ENCODE results near the gene CST9L. TPM values are rescaled to one million over a fixed set of nuclear protein-coding genes. Genes with fewer than 3 reads are reported as not detected.

The CST9L gene
- total and polyA plus RNA-seq, 2 of the 13 experiments (the other 11 are each of a cell fraction or from before 2014, with no cell fraction given): 0.15 TPM; not detected in 1

DNA sequence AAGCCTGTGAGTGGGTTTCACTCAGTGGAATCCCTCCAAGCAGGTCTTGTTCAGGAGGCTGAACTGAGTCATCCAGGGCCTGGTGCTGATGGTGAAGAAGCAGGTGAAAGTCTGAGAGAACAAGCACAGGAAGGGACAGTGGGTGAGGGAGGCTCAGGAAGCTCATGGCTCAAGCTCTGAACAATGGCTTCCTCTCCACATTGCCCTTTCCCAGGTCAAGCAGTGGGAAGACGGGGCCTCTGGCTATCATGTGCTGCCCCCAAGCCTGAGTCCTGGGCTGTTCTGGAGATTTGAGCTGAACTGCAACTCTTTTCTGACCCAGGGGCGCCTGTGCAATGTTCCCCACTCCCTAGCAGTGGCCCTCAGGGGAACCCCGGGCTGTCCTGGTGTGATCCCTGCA is 3.4 kb downstream of the CST9L start:
- Histone ChIP-seq H3K9ac (ENCODE audit: insufficient read depth, low read depth, low read length) (no peak overlapping the region), H2AFZ (ENCODE audit: low read length) (no peak overlapping the region), H3K9me3 (ENCODE audit: low read length) (peaks cover 24% of the 10 kb centered on the region), H3K36me3 (replicated peaks in 1 of 2; ENCODE audit: control insufficient read depth in 1 of 2, insufficient read depth in 2 of 2, low read length in 2 of 2) (no peaks in the 10 kb centered on the region), H3K4me1 (ENCODE audit: insufficient read depth, low read length) (peaks cover 2% of the 10 kb centered on the region; the same call in 1 of the 2 replicates), H3K4me2 (ENCODE audit: low read depth, low read length) (no peak overlapping the region), H3K79me2 (ENCODE audit: insufficient read depth, low read length) (no peaks in the 10 kb centered on the region), H3K27me3 (ENCODE audit: control insufficient read depth in 1 of 2, insufficient read depth in 2 of 2, low read length in 2 of 2) (peaks cover 0 to 7% of the 10 kb centered on the region in 2 experiments; a peak in 1 of 5 replicates), H4K20me1 (ENCODE audit: insufficient read depth, low read length) (no peaks in the 10 kb centered on the region), H3K27ac (ENCODE audit: extremely low read length, insufficient read depth, low read length) (no peak overlapping the region), H3K4me3 (replicated peaks in 1 of 3; ENCODE audit: insufficient read depth in 1 of 3, low read depth in 2 of 3, low read length in 3 of 3) (no peak overlapping the region)
- ChIA-PET POLR2A (no interaction called here), CTCF (ENCODE audit: low intra/inter-chr PET ratio, low total read pairs) (no interaction called here)
- ATAC-seq (peak; percentile 50), FAIRE-seq (no peak), DNase-seq (ENCODE audit: low spot score) (no peak)
- BruUV-seq (replicated peaks): no TSS peak
- WGBS (ENCODE audit: low lambda C conversion rate): 7% methylated on average over 3 of the region's 3 CpGs
- in situ Hi-C loops (cut with HindIII; ENCODE audit: extremely low pct_ligation_motif_present, low pct_unique_long_range_greater_than_20kb) (no loop called here), intact Hi-C loops (cut with micrococcal nuclease; ENCODE audit: unreplicated experiment) (no loop called here)
- TF ChIP-seq, protein P1, sequence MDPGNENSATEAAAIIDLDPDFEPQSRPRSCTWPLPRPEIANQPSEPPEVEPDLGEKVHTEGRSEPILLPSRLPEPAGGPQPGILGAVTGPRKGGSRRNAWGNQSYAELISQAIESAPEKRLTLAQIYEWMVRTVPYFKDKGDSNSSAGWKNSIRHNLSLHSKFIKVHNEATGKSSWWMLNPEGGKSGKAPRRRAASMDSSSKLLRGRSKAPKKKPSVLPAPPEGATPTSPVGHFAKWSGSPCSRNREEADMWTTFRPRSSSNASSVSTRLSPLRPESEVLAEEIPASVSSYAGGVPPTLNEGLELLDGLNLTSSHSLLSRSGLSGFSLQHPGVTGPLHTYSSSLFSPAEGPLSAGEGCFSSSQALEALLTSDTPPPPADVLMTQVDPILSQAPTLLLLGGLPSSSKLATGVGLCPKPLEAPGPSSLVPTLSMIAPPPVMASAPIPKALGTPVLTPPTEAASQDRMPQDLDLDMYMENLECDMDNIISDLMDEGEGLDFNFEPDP (CRISPR knock-in tag; conservative IDR thresholded peaks at IDR 0.05): no peak
- no peak for TF ChIP-seq ZNF337 (CRISPR knock-in tag; IDR thresholded peaks at IDR 0.05; ENCODE audit: borderline replicate concordance, low read depth)
- TF ChIP-seq RXRA (CRISPR knock-in tag; IDR thresholded peaks at IDR 0.05): no peak
- TF ChIP-seq, protein P2, sequence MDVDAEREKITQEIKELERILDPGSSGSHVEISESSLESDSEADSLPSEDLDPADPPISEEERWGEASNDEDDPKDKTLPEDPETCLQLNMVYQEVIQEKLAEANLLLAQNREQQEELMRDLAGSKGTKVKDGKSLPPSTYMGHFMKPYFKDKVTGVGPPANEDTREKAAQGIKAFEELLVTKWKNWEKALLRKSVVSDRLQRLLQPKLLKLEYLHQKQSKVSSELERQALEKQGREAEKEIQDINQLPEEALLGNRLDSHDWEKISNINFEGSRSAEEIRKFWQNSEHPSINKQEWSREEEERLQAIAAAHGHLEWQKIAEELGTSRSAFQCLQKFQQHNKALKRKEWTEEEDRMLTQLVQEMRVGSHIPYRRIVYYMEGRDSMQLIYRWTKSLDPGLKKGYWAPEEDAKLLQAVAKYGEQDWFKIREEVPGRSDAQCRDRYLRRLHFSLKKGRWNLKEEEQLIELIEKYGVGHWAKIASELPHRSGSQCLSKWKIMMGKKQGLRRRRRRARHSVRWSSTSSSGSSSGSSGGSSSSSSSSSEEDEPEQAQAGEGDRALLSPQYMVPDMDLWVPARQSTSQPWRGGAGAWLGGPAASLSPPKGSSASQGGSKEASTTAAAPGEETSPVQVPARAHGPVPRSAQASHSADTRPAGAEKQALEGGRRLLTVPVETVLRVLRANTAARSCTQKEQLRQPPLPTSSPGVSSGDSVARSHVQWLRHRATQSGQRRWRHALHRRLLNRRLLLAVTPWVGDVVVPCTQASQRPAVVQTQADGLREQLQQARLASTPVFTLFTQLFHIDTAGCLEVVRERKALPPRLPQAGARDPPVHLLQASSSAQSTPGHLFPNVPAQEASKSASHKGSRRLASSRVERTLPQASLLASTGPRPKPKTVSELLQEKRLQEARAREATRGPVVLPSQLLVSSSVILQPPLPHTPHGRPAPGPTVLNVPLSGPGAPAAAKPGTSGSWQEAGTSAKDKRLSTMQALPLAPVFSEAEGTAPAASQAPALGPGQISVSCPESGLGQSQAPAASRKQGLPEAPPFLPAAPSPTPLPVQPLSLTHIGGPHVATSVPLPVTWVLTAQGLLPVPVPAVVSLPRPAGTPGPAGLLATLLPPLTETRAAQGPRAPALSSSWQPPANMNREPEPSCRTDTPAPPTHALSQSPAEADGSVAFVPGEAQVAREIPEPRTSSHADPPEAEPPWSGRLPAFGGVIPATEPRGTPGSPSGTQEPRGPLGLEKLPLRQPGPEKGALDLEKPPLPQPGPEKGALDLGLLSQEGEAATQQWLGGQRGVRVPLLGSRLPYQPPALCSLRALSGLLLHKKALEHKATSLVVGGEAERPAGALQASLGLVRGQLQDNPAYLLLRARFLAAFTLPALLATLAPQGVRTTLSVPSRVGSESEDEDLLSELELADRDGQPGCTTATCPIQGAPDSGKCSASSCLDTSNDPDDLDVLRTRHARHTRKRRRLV (CRISPR knock-in tag; IDR thresholded peaks at IDR 0.05): no peak
- TF ChIP-seq YY1 (IDR thresholded peaks at IDR 0.05; ENCODE audit: insufficient read depth, insufficient replicate concordance, low read depth, low read length): no peak
- no peak for TF ChIP-seq ZNF570 (CRISPR knock-in tag; IDR thresholded peaks at IDR 0.05; ENCODE audit: borderline replicate concordance)
- no peak for TF ChIP-seq ZNF850 (CRISPR knock-in tag; conservative IDR thresholded peaks at IDR 0.05)
- TF ChIP-seq ZBTB21 (CRISPR knock-in tag; IDR thresholded peaks at IDR 0.05): no peak
- TF ChIP-seq SRF (IDR thresholded peaks at IDR 0.05; ENCODE audit: low read depth, low read length): no peak
- no peak for TF ChIP-seq RFX5 (IDR thresholded peaks at IDR 0.05; ENCODE audit: low read depth, low read length)
